ACC112 (cell line): ENCODE results near the gene GLT6D1.
"Not testable (repeated sequence)": the region's sequence is repeated elsewhere in the genome, so short reads cannot be mapped to it uniquely, and the experiment has no call there.

ENCODE experiments used
- H2AFZ ChIP-seq: fragments of 200-600 bp; sonication (generic); one replicate; pipeline ENCODE4 v1.6.0; 2017; ENCODE audit warnings: antibody characterized with exemption, low read length; ENCODE audit not compliant: unreplicated experiment
- H3K27ac ChIP-seq: fragments of 200-600 bp; sonication (generic); 2 replicates; pipeline ENCODE4 v1.5.1; 2014; ENCODE audit warnings: low read depth, mild to moderate bottlenecking, antibody characterized with exemption, low read length, moderate library complexity
- H3K27me3 ChIP-seq: fragments of 200-600 bp; sonication (generic); 2 replicates; pipeline ENCODE4 v1.6.1; 2014; ENCODE audit warnings: mild to moderate bottlenecking, antibody characterized with exemption, low read length, moderate library complexity, mixed read lengths; ENCODE audit not compliant: insufficient read depth
- H3K36me3 ChIP-seq: fragments of 200-600 bp; sonication (generic); 2 replicates; pipeline ENCODE4 v1.6.1; 2016; ENCODE audit warnings: mild to moderate bottlenecking, antibody characterized with exemption, low read length, moderate library complexity, mixed read lengths; ENCODE audit not compliant: insufficient read depth
- H3K4me1 ChIP-seq: fragments of 200-600 bp; sonication (generic); one replicate; pipeline ENCODE4 v1.6.1; 2016; ENCODE audit warnings: low read length, mixed read lengths; ENCODE audit not compliant: insufficient read depth, unreplicated experiment, control insufficient read depth
- H3K4me3 ChIP-seq: fragments of 200-600 bp; sonication (generic); 2 replicates; pipeline ENCODE4 v1.5.1; 2014; ENCODE audit warnings: mild to moderate bottlenecking, low read depth, low read length
- H3K79me2 ChIP-seq: fragments of 200-600 bp; sonication (generic); one replicate; pipeline ENCODE4 v1.6.0; 2016; ENCODE audit warnings: low read length; ENCODE audit not compliant: control insufficient read depth, unreplicated experiment, insufficient read depth

Gene GLT6D1

GRCh38 chr9:135673941-135674340 is 34.6 kb upstream of the GLT6D1 start:
- H3K36me3 ChIP-seq: no peaks in the 10 kb centered on the region
- no peaks in the 10 kb centered on the region for H3K4me1 ChIP-seq
- no peak overlapping the region for H3K4me3 ChIP-seq
- no peak overlapping the region for H2AFZ ChIP-seq
- H3K79me2 ChIP-seq: no peaks in the 10 kb centered on the region
- peaks cover 27% of the 10 kb centered on the region for H3K27me3 ChIP-seq
- no peak overlapping the region for H3K27ac ChIP-seq

GRCh38 chr9:135672786-135673185 is 33.4 kb upstream of the GLT6D1 start:
- H3K4me3 ChIP-seq, H2AFZ ChIP-seq, H3K36me3 ChIP-seq, H3K4me1 ChIP-seq, H3K27ac ChIP-seq, H3K79me2 ChIP-seq: not testable (repeated sequence)
- peaks cover 27% of the 10 kb centered on the region for H3K27me3 ChIP-seq

- Histone ChIP-seq H2AFZ (no peak overlapping the region), H3K4me1 (no peaks in the 10 kb centered on the region), H3K36me3 (no peaks in the 10 kb centered on the region), H3K4me3 (no peak overlapping the region), H3K79me2 (no peaks in the 10 kb centered on the region), H3K27me3 (peaks cover 27% of the 10 kb centered on the region), H3K27ac (no peak overlapping the region)
Measured at GRCh38 chr9:135671591-135672041, 32.3 kb upstream of the GLT6D1 start.

GRCh38 chr9:135670721-135671590 is 31.6 kb upstream of the GLT6D1 start:
- Histone ChIP-seq H3K27me3 (peaks cover 34% of the 10 kb centered on the region), H3K27ac (no peak overlapping the region), H3K79me2 (no peaks in the 10 kb centered on the region), H2AFZ (no peak overlapping the region), H3K4me3 (no peak overlapping the region), H3K36me3 (no peaks in the 10 kb centered on the region), H3K4me1 (no peaks in the 10 kb centered on the region)

- Histone ChIP-seq H3K27ac (no peak overlapping the region), H3K79me2 (no peaks in the 10 kb centered on the region), H2AFZ (no peak overlapping the region), H3K36me3 (no peaks in the 10 kb centered on the region), H3K4me3 (no peak overlapping the region), H3K27me3 (peaks cover 29% of the 10 kb centered on the region), H3K4me1 (no peaks in the 10 kb centered on the region)
Measured at GRCh38 chr9:135669616-135670285, 30.4 kb upstream of the GLT6D1 start.

GRCh38 chr9:135669018-135669417 is 29.7 kb upstream of the GLT6D1 start:
- not testable (repeated sequence) for H3K27ac ChIP-seq, H3K4me3 ChIP-seq, H2AFZ ChIP-seq, H3K79me2 ChIP-seq, H3K36me3 ChIP-seq, H3K4me1 ChIP-seq
- H3K27me3 ChIP-seq: peaks cover 26% of the 10 kb centered on the region

GRCh38 chr9:135667463-135668001 is 28.2 kb upstream of the GLT6D1 start:
- no peak overlapping the region for H2AFZ ChIP-seq
- H3K27me3 ChIP-seq: peaks cover 19% of the 10 kb centered on the region
- peaks cover 2% of the 10 kb centered on the region for H3K4me1 ChIP-seq
- H3K4me3 ChIP-seq: no peak overlapping the region
- no peak overlapping the region for H3K27ac ChIP-seq
- H3K36me3 ChIP-seq: no peaks in the 10 kb centered on the region
- no peaks in the 10 kb centered on the region for H3K79me2 ChIP-seq

GRCh38 chr9:135666534-135667462 is 27.5 kb upstream of the GLT6D1 start:
- Histone ChIP-seq H3K27ac (no peak overlapping the region), H3K4me3 (no peak overlapping the region), H3K27me3 (peaks cover 13% of the 10 kb centered on the region), H3K4me1 (peaks cover 2% of the 10 kb centered on the region), H2AFZ (no peak overlapping the region), H3K36me3 (no peaks in the 10 kb centered on the region), H3K79me2 (no peaks in the 10 kb centered on the region)

- Histone ChIP-seq H3K27me3 (peaks cover 7% of the 10 kb centered on the region), H3K4me3 (no peak overlapping the region)
Measured at GRCh38 chr9:135665795-135666189, 26.5 kb upstream of the GLT6D1 start.

More at GRCh38 chr9:135665795-135666189, 26.5 kb upstream of the GLT6D1 start:
- H3K4me1 ChIP-seq: peaks cover 2% of the 10 kb centered on the region
- no peak overlapping the region for H2AFZ ChIP-seq
- no peaks in the 10 kb centered on the region for H3K79me2 ChIP-seq
- H3K36me3 ChIP-seq: no peaks in the 10 kb centered on the region
- no peak overlapping the region for H3K27ac ChIP-seq
